Ovary (tissue), 3 donors: Measurements from ENCODE around the gene UNC5B.

ENCODE experiments used
- CTCF ChIP-seq, 3 donors: fragments of 450-650 bp in 2 of 3; fragments of 200-600 bp in 1 of 3; IDR thresholded peaks; one replicate each; pipeline versions ENCODE4 v1.5.1 to v1.8.0; 2016 to 2022; ENCODE audit warnings: antibody characterized with exemption in 3 of 3, mild to moderate bottlenecking in 1 of 3
- EP300 ChIP-seq: sonication (generic); formaldehyde crosslinking; IDR thresholded peaks from one replicate; pipeline ENCODE4 v1.6.1; 2017; ENCODE audit warnings: antibody characterized with exemption
- POLR2A ChIP-seq: fragments of 450-650 bp; IDR thresholded peaks from one replicate; pipeline ENCODE4 v1.6.1; 2017; ENCODE audit warnings: antibody characterized with exemption, mild to moderate bottlenecking, moderate library complexity
- donor health status: DM: no; HTN: no; CAD: no.

GRCh38 chr10:71234970-71235685 is 22.8 kb downstream of the UNC5B start:
- TF ChIP-seq POLR2A (no peak), EP300 (no peak), CTCF (IDR thresholded peaks at IDR 0.05) (no peak)
